Cardiac muscle cell (in vitro differentiated cells and primary cell): ENCODE data around the gene VPS39. TPM values are rescaled to one million over a fixed set of nuclear protein-coding genes. Genes with fewer than 3 reads are reported as not detected.

Experiments used
- DNase-seq, 2 donors: peaks; one replicate each; pipeline versions ENCODE4 v3.0.0 to v3.0.0-alpha.2; 2010 to 2017; ENCODE audit warnings: low read depth in 1 of 2, low spot score in 1 of 2
- H3K27ac ChIP-seq: fragments of 200-600 bp; sonication (generic); 2 replicates; pipeline ENCODE4 v1.5.1; 2016
- H3K27me3 ChIP-seq: fragments of 200-600 bp; sonication (generic); 2 replicates; pipeline ENCODE4 v1.6.0; 2016; ENCODE audit warnings: control low read depth
- H3K36me3 ChIP-seq: fragments of 200-600 bp; sonication (generic); 2 replicates; pipeline ENCODE4 v1.5.1; 2016; ENCODE audit warnings: control low read depth
- H3K4me1 ChIP-seq: fragments of 200-600 bp; sonication (generic); 2 replicates; pipeline ENCODE4 v1.8.1; 2017; ENCODE audit warnings: low read depth, mild to moderate bottlenecking, mixed run types
- H3K4me3 ChIP-seq: fragments of 200-600 bp; sonication (generic); 2 replicates; pipeline ENCODE4 v1.5.1; 2016; ENCODE audit warnings: mild to moderate bottlenecking
- H3K9me3 ChIP-seq: fragments of 200-600 bp; sonication (generic); 2 replicates; pipeline ENCODE4 v1.5.1; 2017; ENCODE audit warnings: low read depth, mild to moderate bottlenecking, control low read depth
- CTCF ChIP-seq: IDR thresholded peaks from 2 replicates; pipeline ENCODE4 v1.5.1; 2012; ENCODE audit warnings: low read depth, mild to moderate bottlenecking, low read length
- polyA plus RNA-seq: library from polyadenylated mRNA; unstranded; fragments of >200 nt; fragmentation: Nextera tagmentation; extraction: Ambion mirVana; gene quantifications from 2 replicates; pipeline ENCODE4 v1.2.1, GENCODE V29; 2016
- total RNA-seq: library from RNA; depleted of rRNA; stranded (reverse); fragments of >200 nt; gene quantifications from 2 replicates; pipeline ENCODE4 v1.2.3, GENCODE V29; 2016

The VPS39 gene
- total and polyA plus RNA-seq, 2 experiments from 2014 or later = 45.7 to 56.4 TPM

DNA sequence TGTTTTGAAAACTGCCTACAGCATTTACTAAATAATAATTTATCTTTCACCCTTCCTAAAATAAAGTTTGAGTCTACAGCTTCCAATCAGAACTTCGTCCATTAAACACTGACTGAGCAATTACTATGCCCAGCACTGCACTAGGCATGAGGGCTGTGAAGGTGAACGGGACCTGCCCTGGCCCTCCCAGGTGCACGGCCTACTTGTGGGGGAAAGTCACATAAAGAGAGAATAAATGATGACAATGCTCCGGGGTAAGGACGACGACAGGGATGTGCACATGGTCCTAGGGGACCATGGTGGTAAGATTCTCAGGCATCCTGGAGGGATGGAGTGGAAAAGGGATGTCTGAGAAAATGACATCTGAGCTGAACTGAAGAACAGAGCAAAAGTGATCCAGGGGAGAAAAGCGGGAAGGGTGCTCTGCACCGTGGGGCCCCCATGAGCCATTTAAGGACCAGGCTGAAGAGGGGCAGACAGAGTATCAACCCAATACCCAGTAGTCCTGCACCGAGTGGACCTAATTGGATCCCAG is 63.2 kb downstream of the VPS39 start:
- no peak for TF ChIP-seq CTCF
- no peak for DNase-seq
- Histone ChIP-seq H3K4me1 (peaks cover 14% of the 10 kb centered on the region), H3K4me3 (no peak overlapping the region), H3K9me3 (no peaks in the 10 kb centered on the region), H3K27ac (no peak overlapping the region), H3K27me3 (no peaks in the 10 kb centered on the region), H3K36me3 (no peaks in the 10 kb centered on the region)

DNA sequence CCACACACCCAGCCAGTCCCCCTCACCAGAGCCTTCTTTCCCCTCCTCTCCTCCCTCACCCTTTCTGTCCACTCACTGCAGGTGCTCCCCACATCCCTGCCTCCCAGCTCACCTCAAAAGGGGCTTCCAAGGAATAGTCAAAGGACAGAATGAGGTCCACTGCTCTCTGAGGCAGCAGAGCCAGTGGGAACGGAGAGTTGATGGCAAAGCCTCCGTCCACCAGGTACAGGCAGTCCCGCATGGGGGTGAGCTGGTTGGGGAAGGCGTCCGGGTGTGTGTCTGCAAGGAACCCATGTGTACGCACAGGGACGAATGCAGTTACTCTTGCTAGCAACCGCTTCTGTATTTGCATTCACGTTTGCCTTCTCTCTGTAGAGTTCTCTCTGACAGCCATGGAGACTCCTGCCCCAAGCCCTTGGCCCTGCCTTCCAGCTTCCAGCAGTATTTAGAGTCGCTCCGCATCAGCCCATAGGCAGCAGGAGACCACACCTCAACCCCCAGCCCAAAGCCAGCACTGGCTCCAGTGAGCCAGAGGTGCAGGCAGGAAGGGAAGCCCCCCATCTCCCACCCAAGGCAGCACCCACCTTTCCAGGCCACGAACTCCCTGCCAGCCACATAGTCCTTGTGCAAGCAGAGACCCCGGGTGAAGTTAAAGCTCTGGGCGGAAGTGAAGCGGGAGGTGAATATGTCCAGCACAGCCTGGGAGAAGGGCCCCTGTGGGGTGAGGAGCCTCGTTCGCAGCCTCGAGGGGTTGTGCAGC is 64.1 kb downstream of the VPS39 start:
- no peak for TF ChIP-seq CTCF
- no peak for DNase-seq

GRCh38 chr15:42143356-42143755 is 64.7 kb downstream of the VPS39 start:
- no peaks in the 10 kb centered on the region for H3K36me3 ChIP-seq
- H3K27ac ChIP-seq = no peak overlapping the region
- H3K4me1 ChIP-seq = peaks cover 2% of the 10 kb centered on the region
- no peak for TF ChIP-seq CTCF
- H3K4me3 ChIP-seq = no peak overlapping the region
- DNase-seq = no peak
- no peaks in the 10 kb centered on the region for H3K27me3 ChIP-seq
- H3K9me3 ChIP-seq = no peaks in the 10 kb centered on the region

More for the DNA sequence above, 64.1 kb downstream of the VPS39 start:
- H3K27me3 ChIP-seq = no peaks in the 10 kb centered on the region
- H3K4me1 ChIP-seq = peaks cover 7% of the 10 kb centered on the region
- H3K4me3 ChIP-seq = no peak overlapping the region
- H3K36me3 ChIP-seq = no peaks in the 10 kb centered on the region
- no peaks in the 10 kb centered on the region for H3K9me3 ChIP-seq
- no peak overlapping the region for H3K27ac ChIP-seq

DNA sequence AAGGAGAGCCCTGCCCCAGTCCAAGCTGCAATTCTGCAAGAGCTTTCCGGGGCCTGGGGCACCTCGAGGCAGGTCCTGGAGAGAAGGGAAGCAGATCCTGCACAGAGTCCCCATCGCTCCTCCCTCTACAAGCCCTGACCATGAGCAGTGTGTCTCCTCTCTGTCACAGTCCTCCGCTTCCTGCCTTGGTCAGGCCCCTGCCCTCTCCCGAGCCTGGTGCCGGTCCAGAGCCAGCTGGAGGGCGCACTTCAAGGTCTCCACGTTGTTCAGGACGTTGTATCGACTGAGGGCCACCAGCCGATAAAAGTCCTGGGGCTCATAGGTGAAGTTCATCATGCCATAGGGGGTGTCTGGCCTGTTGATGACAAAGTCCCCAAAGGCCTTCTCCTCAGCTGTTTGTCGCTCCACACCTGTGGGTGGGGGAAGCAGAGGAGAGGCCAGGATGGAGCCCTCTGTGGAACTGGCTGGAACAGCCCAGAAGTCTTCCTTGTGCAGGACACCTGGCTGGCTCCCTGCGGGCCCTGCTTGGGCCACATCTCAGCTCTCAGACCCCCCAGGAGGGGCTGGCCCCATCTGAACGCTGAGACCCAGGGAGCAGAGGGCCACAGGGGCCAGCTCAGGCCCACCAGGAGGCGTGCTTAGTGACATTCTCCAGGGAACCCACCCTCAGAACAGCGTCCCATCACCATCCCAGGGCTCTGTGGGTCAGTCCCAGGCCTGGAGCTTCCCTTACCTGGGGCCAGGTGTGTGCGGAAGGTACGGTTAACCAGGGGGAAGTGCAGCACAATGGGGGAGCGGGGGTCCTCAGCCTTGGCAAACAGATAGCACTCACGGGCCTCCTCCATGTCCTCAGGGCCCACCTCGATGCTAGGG is 66.1 kb downstream of the VPS39 start:
- Histone ChIP-seq H3K4me3 (no peak overlapping the region), H3K36me3 (no peaks in the 10 kb centered on the region), H3K27me3 (no peaks in the 10 kb centered on the region), H3K27ac (no peak overlapping the region), H3K4me1 (no peaks in the 10 kb centered on the region), H3K9me3 (no peaks in the 10 kb centered on the region)
- TF ChIP-seq CTCF = no peak
- no peak for DNase-seq

GRCh38 chr15:42141246-42141645 is 66.9 kb downstream of the VPS39 start:
- H3K27me3 ChIP-seq = no peaks in the 10 kb centered on the region
- no peak for TF ChIP-seq CTCF
- DNase-seq = no peak
- no peak overlapping the region for H3K27ac ChIP-seq
- no peaks in the 10 kb centered on the region for H3K9me3 ChIP-seq
- H3K36me3 ChIP-seq = no peaks in the 10 kb centered on the region
- H3K4me3 ChIP-seq = no peak overlapping the region
- no peaks in the 10 kb centered on the region for H3K4me1 ChIP-seq
